IMR-90 (cell line): ENCODE results near the gene PLA2G1B. TPM values are rescaled to one million over a fixed set of nuclear protein-coding genes. Genes with fewer than 3 reads are reported as not detected.

ENCODE experiments used
- ATAC-seq: fragments of 200-7000 bp; cut with Tn5 transposase; 2 replicates; pipeline ENCODE4 v1.9.1; 2020; ENCODE audit warnings: low read depth, mild to moderate bottlenecking, moderate library complexity
- BruUV-seq: library from RNA; stranded (reverse); fragments of 400-500 nt; replicated peaks from 2 replicates; lab custom pipeline; 2021; lab: Mats Ljungman, UMichigan
- CTCF ChIA-PET: fragments of 300-600 bp; formaldehyde crosslinking; extraction: SDS; loops from one replicate; lab custom pipeline; 2021; ENCODE audit warnings: antibody characterized with exemption; lab: Yijun Ruan, JAX
- POLR2A ChIA-PET: fragments of 300-600 bp; sonication (Branson Sonifier 250); formaldehyde crosslinking; loops from one replicate; lab custom pipeline; 2022; ENCODE audit warnings: antibody characterized with exemption; ENCODE audit not compliant: unreplicated experiment; lab: Charles Lee
- DNase-seq: peaks from one replicate; pipeline ENCODE4 v3.0.0; 2013
- H2AFZ ChIP-seq: replicated peaks from 2 replicates; pipeline ENCODE3; 2013; ENCODE audit warnings: low read length, mild to moderate bottlenecking; ENCODE audit not compliant: poor library complexity
- H2AK5ac ChIP-seq: 2 replicates; pipeline ENCODE4 v1.6.1; 2013; ENCODE audit warnings: low read depth, low read length, inconsistent platforms
- H2AK9ac ChIP-seq: replicated peaks from 2 replicates; pipeline ENCODE3; 2013; ENCODE audit warnings: mild to moderate bottlenecking, low read depth, low read length, moderate library complexity; ENCODE audit not compliant: poor library complexity
- H2BK120ac ChIP-seq: 2 replicates; pipeline ENCODE4 v1.6.1; 2013; ENCODE audit warnings: low read depth, low read length, inconsistent platforms
- H2BK15ac ChIP-seq: 3 replicates; pipeline ENCODE4 v1.6.1; 2013; ENCODE audit warnings: low read depth, low read length, inconsistent platforms
- H2BK20ac ChIP-seq: 2 replicates; pipeline ENCODE4 v1.6.1; 2013; ENCODE audit warnings: low read depth, mild to moderate bottlenecking, inconsistent platforms, low read length, moderate library complexity
- H2BK5ac ChIP-seq: 2 replicates; pipeline ENCODE4 v1.6.1; 2013; ENCODE audit warnings: mild to moderate bottlenecking, low read depth, low read length, inconsistent platforms; ENCODE audit not compliant: poor library complexity, severe bottlenecking
- H3K14ac ChIP-seq: replicated peaks from 2 replicates; pipeline ENCODE4 v1.6.1; 2013; ENCODE audit warnings: low read depth, low read length, inconsistent platforms
- H3K18ac ChIP-seq: 2 replicates; pipeline ENCODE4 v1.6.1; 2013; ENCODE audit warnings: low read depth, low read length, control low read depth
- H3K23ac ChIP-seq: 2 replicates; pipeline ENCODE4 v1.6.1; 2013; ENCODE audit warnings: low read depth, low read length, inconsistent platforms
- H3K27ac ChIP-seq: 2 replicates; pipeline ENCODE4 v1.5.1; 2013; ENCODE audit warnings: mild to moderate bottlenecking, control low read depth, low read length; ENCODE audit not compliant: insufficient read depth
- H3K27me3 ChIP-seq: 2 replicates; pipeline ENCODE4 v1.6.1; 2013; ENCODE audit warnings: low read length; ENCODE audit not compliant: control insufficient read depth, insufficient read depth
- H3K36me3 ChIP-seq: 2 replicates; pipeline ENCODE4 v1.6.1; 2013; ENCODE audit warnings: low read length, mixed read lengths; ENCODE audit not compliant: control insufficient read depth, insufficient read depth
- H3K4ac ChIP-seq: 2 replicates; pipeline ENCODE4 v1.6.1; 2013; ENCODE audit warnings: low read depth, low read length, inconsistent platforms
- H3K4me1 ChIP-seq: 2 replicates; pipeline ENCODE4 v1.6.1; 2013; ENCODE audit warnings: low read length, mixed read lengths; ENCODE audit not compliant: control insufficient read depth, insufficient read depth
- H3K4me2 ChIP-seq: 2 replicates; pipeline ENCODE4 v1.6.1; 2013; ENCODE audit warnings: low read depth, mild to moderate bottlenecking, control low read depth, low read length, moderate library complexity
- H3K4me3 ChIP-seq: 2 replicates; pipeline ENCODE4 v1.5.1; 2013; ENCODE audit warnings: low read depth, mild to moderate bottlenecking, control low read depth, low read length, moderate library complexity; ENCODE audit not compliant: insufficient read depth
- H3K56ac ChIP-seq: 2 replicates; pipeline ENCODE4 v1.6.1; 2013; ENCODE audit warnings: low read length, inconsistent platforms; ENCODE audit not compliant: insufficient read depth; ENCODE audit errors: extremely low read depth
- H3K79me1 ChIP-seq, 2 experiments: 2 replicates each; pipeline ENCODE4 v1.6.1; 2013; ENCODE audit warnings: low read length in 2 of 2, inconsistent platforms in 1 of 2, low read depth in 1 of 2
- H3K9ac ChIP-seq: 2 replicates; pipeline ENCODE4 v1.6.1; 2013; ENCODE audit warnings: low read depth, low read length, control low read depth
- H3K9me1 ChIP-seq: 2 replicates; pipeline ENCODE4 v1.6.1; 2013; ENCODE audit warnings: low read length, inconsistent platforms; ENCODE audit not compliant: insufficient read depth
- H3K9me3 ChIP-seq: 2 replicates; pipeline ENCODE4 v1.6.1; 2013; ENCODE audit warnings: low read length; ENCODE audit not compliant: control insufficient read depth, insufficient read depth
- H4K20me1 ChIP-seq: 2 replicates; pipeline ENCODE4 v1.6.1; 2013; ENCODE audit warnings: low read length, inconsistent platforms; ENCODE audit not compliant: insufficient read depth
- H4K5ac ChIP-seq: 2 replicates; pipeline ENCODE4 v1.6.1; 2013; ENCODE audit warnings: mild to moderate bottlenecking, low read depth, low read length, control low read depth
- H4K8ac ChIP-seq, 2 experiments: 2 replicates each; pipeline ENCODE4 v1.6.1; 2013; ENCODE audit warnings: low read depth in 2 of 2, low read length in 2 of 2, control low read depth in 1 of 2, inconsistent platforms in 1 of 2
- H4K91ac ChIP-seq: 2 replicates; pipeline ENCODE4 v1.6.1; 2013; ENCODE audit warnings: low read depth, low read length, inconsistent platforms; ENCODE audit not compliant: insufficient read depth
- CEBPB ChIP-seq: IDR thresholded peaks from 2 replicates; pipeline ENCODE4 v1.6.1; 2012; ENCODE audit warnings: low read depth, low read length, improper control_type of control experiment
- MAFK ChIP-seq: IDR thresholded peaks from 2 replicates; pipeline ENCODE4 v1.6.1; 2012; ENCODE audit warnings: low read depth, low read length, improper control_type of control experiment
- MAZ ChIP-seq: IDR thresholded peaks from 2 replicates; pipeline ENCODE4 v1.6.1; 2012; ENCODE audit warnings: low read depth, mild to moderate bottlenecking, low read length, improper control_type of control experiment, moderate library complexity, borderline replicate concordance
- POLR2A ChIP-seq: IDR thresholded peaks from 2 replicates; pipeline ENCODE4 v1.6.1; 2012; ENCODE audit warnings: mild to moderate bottlenecking, low read depth, low read length
- RAD21 ChIP-seq: IDR thresholded peaks from 2 replicates; pipeline ENCODE4 v1.6.1; 2012; ENCODE audit warnings: low read length, improper control_type of control experiment
- WGBS, 2 experiments: methylation state at CpG; one replicate each; pipeline versions ENCODE4 v1.1.5 to v1.1.7; 2013; ENCODE audit warnings: missing lambda C conversion rate in 2 of 2; ENCODE audit not compliant: insufficient read length in 1 of 2; ENCODE audit errors: extremely low coverage in 2 of 2; 5-methylcytosine and 5-hydroxymethylcytosine counted together
- dilution Hi-C: fragments of 300-500 bp; cut with HindIII; formaldehyde crosslinking; loops from one replicate; pipeline ENCODE4 v1.14.3; 2018; ENCODE audit warnings: low sequenced_read_pairs; ENCODE audit not compliant: unreplicated experiment
- in situ Hi-C: fragments of 300-500 bp; cut with MboI; formaldehyde crosslinking; loops from 3 replicates; pipeline ENCODE4 v1.14.3; 2019; ENCODE audit warnings: low sequenced_read_pairs, inconsistent platforms, mixed read lengths
- intact Hi-C: fragments of 100-400 bp; cut with micrococcal nuclease; formaldehyde crosslinking; loops from 2 replicates; pipeline ENCODE4 v1.10.0; 2022
- polyA plus RNA-seq, 3 experiments: library from polyadenylated mRNA; depleted of rRNA; stranded (reverse); fragments of >200 nt; gene quantifications; 2 replicates each; pipeline ENCODE4 v1.2.3, GENCODE V29; 2012; ENCODE audit warnings: low replicate concordance in 1 of 3
- total RNA-seq: library from RNA; depleted of rRNA; stranded (reverse); fragments of >200 nt; gene quantifications from 2 replicates; pipeline ENCODE4 v1.2.3, GENCODE V29; 2012
- TF ChIP-seq, protein P1 (sequence below): conservative IDR thresholded peaks from 2 replicates; pipeline ENCODE4 v1.5.1; 2012; ENCODE audit warnings: mild to moderate bottlenecking, low read depth, low read length, improper control_type of control experiment
- TF ChIP-seq, protein P2 (sequence below): fragments of 150-350 bp; IDR thresholded peaks from 2 replicates; pipeline ENCODE4 v1.6.1; 2016; ENCODE audit warnings: low read depth, mild to moderate bottlenecking, low read length, moderate library complexity, borderline replicate concordance

PLA2G1B gene
- total and polyA plus RNA-seq, 2 of the 4 experiments (the other 2 are of a cell fraction) = not detected

DNA sequence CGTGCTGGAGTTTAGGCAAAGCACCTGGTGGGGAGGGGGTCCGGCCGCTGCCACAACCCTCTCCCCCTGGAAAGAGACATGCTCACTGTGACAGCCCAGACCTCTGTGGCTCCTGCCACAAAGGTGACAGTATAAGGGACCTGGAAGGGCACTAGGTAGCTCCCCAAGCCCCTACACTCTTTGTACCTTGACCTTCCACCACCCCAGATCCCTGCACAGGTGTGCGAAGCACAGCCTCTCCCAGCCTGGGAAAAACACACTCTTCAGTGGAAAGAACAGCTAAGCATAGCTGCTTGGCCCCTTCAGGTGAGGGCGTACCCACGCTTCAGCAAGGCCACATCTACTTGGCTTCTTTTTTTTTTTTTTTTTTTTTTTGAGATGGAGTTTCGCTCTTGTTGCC is 4.9 kb upstream of the PLA2G1B start:
- CTCF ChIA-PET = interaction anchor here (1.0 kb wide), 1 partner anchor 121 kb away, joined by 4 read pairs; no protein-coding TSS in a partner anchor
- no peak overlapping the region for H3K14ac ChIP-seq
- H2BK120ac ChIP-seq = no peak overlapping the region
- DNase-seq (no peak), ATAC-seq (no peak)
- no peaks in the 10 kb centered on the region for H3K4me1 ChIP-seq
- H2BK5ac ChIP-seq = no peak overlapping the region
- dilution Hi-C loops = no loop called here
- H3K36me3 ChIP-seq = no peaks in the 10 kb centered on the region
- no peak overlapping the region for H3K4ac ChIP-seq
- POLR2A ChIA-PET = interaction anchor here (0.6 kb wide), 1 partner anchor 39 kb away, joined by 3 read pairs; no protein-coding TSS in a partner anchor
- TF ChIP-seq RAD21 (no peak), CEBPB (no peak), MAZ (no peak), MAFK (no peak), POLR2A (no peak)
- TF ChIP-seq, protein P1, sequence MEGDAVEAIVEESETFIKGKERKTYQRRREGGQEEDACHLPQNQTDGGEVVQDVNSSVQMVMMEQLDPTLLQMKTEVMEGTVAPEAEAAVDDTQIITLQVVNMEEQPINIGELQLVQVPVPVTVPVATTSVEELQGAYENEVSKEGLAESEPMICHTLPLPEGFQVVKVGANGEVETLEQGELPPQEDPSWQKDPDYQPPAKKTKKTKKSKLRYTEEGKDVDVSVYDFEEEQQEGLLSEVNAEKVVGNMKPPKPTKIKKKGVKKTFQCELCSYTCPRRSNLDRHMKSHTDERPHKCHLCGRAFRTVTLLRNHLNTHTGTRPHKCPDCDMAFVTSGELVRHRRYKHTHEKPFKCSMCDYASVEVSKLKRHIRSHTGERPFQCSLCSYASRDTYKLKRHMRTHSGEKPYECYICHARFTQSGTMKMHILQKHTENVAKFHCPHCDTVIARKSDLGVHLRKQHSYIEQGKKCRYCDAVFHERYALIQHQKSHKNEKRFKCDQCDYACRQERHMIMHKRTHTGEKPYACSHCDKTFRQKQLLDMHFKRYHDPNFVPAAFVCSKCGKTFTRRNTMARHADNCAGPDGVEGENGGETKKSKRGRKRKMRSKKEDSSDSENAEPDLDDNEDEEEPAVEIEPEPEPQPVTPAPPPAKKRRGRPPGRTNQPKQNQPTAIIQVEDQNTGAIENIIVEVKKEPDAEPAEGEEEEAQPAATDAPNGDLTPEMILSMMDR = no peak
- TF ChIP-seq, protein P2, sequence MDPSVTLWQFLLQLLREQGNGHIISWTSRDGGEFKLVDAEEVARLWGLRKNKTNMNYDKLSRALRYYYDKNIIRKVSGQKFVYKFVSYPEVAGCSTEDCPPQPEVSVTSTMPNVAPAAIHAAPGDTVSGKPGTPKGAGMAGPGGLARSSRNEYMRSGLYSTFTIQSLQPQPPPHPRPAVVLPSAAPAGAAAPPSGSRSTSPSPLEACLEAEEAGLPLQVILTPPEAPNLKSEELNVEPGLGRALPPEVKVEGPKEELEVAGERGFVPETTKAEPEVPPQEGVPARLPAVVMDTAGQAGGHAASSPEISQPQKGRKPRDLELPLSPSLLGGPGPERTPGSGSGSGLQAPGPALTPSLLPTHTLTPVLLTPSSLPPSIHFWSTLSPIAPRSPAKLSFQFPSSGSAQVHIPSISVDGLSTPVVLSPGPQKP = no peak
- no CpG with 5 or more reads among the region's 7 CpGs for WGBS, 2 experiments
- H3K9me1 ChIP-seq = no peaks in the 10 kb centered on the region
- no peak overlapping the region for H4K5ac ChIP-seq
- no peaks in the 10 kb centered on the region for H4K20me1 ChIP-seq
- H3K27me3 ChIP-seq = peaks cover 15% of the 10 kb centered on the region; the same call in 1 of the 2 replicates
- in situ Hi-C loops = loop anchor here (25.0 kb wide), 1 partner anchor 105 kb away; the partner anchor contains the start of genes COX6A1, GATC and TRIAP1
- no peak overlapping the region for H3K18ac ChIP-seq
- no peak overlapping the region for H4K91ac ChIP-seq
- H4K8ac ChIP-seq = no peak overlapping the region
- H3K9ac ChIP-seq = no peak overlapping the region
- H3K23ac ChIP-seq = no peak overlapping the region
- H2AFZ ChIP-seq = no peak overlapping the region
- H3K4me2 ChIP-seq = no peak overlapping the region
- no peak overlapping the region for H2AK9ac ChIP-seq
- H3K27ac ChIP-seq = no peak overlapping the region
- no TSS peak for BruUV-seq
- no peak overlapping the region for H2BK20ac ChIP-seq
- H2AK5ac ChIP-seq = no peak overlapping the region
- no peaks in the 10 kb centered on the region for H3K79me1 ChIP-seq
- H2BK15ac ChIP-seq = no peak overlapping the region
- no peak overlapping the region for H3K4me3 ChIP-seq
- H3K9me3 ChIP-seq = peaks cover 4% of the 10 kb centered on the region
- intact Hi-C loops = no loop called here
- H3K56ac ChIP-seq = no peak overlapping the region
